Panc1 (cell line): ENCODE data around the gene NLRP9. TPM values are rescaled to one million over a fixed set of nuclear protein-coding genes. Genes with fewer than 3 reads are reported as not detected.

Source experiments
- ATAC-seq: fragments of 200-7000 bp; cut with Tn5 transposase; 2 replicates; pipeline ENCODE4 v1.9.1; 2020; ENCODE audit warnings: mild to moderate bottlenecking, moderate library complexity
- BruUV-seq: library from RNA; stranded (reverse); fragments of 400-500 nt; replicated peaks from 2 replicates; lab custom pipeline; 2021; lab: Mats Ljungman, UMichigan
- CTCF ChIA-PET: fragments of 300-600 bp; sonication (Branson Sonifier 250); formaldehyde crosslinking; loops from one replicate; lab custom pipeline; 2022; ENCODE audit warnings: antibody characterized with exemption; lab: Charles Lee
- POLR2A ChIA-PET: fragments of 300-600 bp; sonication (Branson Sonifier 250); formaldehyde crosslinking; loops from one replicate; lab custom pipeline; 2022; ENCODE audit warnings: antibody characterized with exemption; lab: Charles Lee
- DNase-seq: peaks from one replicate; pipeline ENCODE4 v3.0.0-alpha.2; 2010; ENCODE audit warnings: low read depth, low spot score
- H3K27ac ChIP-seq: 2 replicates; pipeline ENCODE4 v1.5.1; 2011; ENCODE audit warnings: mild to moderate bottlenecking, low read length, inconsistent platforms
- H3K27me3 ChIP-seq: fragments of 200-500 bp; sonication (Bioruptor generic); 2 replicates; pipeline ENCODE4 v1.6.0; 2014; ENCODE audit warnings: low read length, inconsistent platforms; ENCODE audit not compliant: control insufficient read depth, insufficient read depth
- H3K36me3 ChIP-seq: fragments of 200-500 bp; sonication (Bioruptor generic); 2 replicates; pipeline ENCODE4 v1.5.1; 2014; ENCODE audit warnings: inconsistent platforms, mild to moderate bottlenecking, low read length, moderate library complexity; ENCODE audit not compliant: control insufficient read depth, insufficient read depth
- H3K4me1 ChIP-seq: 2 replicates; pipeline ENCODE4 v1.5.1; 2011; ENCODE audit warnings: inconsistent platforms, mild to moderate bottlenecking, low read length, moderate library complexity; ENCODE audit not compliant: control insufficient read depth, insufficient read depth
- H3K4me3 ChIP-seq, 2 experiments: 2 replicates each; pipeline ENCODE4 v1.5.1; 2011 to 2012; ENCODE audit warnings: low read depth in 2 of 2, low read length in 2 of 2, mild to moderate bottlenecking in 2 of 2, inconsistent platforms in 1 of 2, moderate library complexity in 1 of 2
- H3K9me3 ChIP-seq: fragments of 200-500 bp; sonication (Bioruptor generic); 2 replicates; pipeline ENCODE4 v1.5.1; 2014; ENCODE audit warnings: low read depth, mild to moderate bottlenecking, inconsistent platforms, low read length, moderate library complexity; ENCODE audit not compliant: control insufficient read depth, insufficient read depth
- CTCF ChIP-seq: fragments of 450-650 bp; IDR thresholded peaks from 2 replicates; pipeline ENCODE4 v1.5.1; 2017; ENCODE audit warnings: mild to moderate bottlenecking
- POLR2AphosphoS5 ChIP-seq: IDR thresholded peaks from 2 replicates; pipeline ENCODE4 v1.6.1; 2012; ENCODE audit warnings: mild to moderate bottlenecking, low read depth, low read length, moderate library complexity
- REST ChIP-seq, 2 experiments: IDR thresholded peaks; 2 replicates each; pipeline ENCODE4 v1.6.1; 2011 to 2012; ENCODE audit warnings: low read depth in 2 of 2, control low read depth in 1 of 2, low read length in 1 of 2, mild to moderate bottlenecking in 1 of 2, moderate library complexity in 1 of 2; ENCODE audit not compliant: insufficient read depth in 1 of 2
- SIN3A ChIP-seq: IDR thresholded peaks from 2 replicates; pipeline ENCODE4 v1.6.1; 2012; ENCODE audit warnings: low read depth, mild to moderate bottlenecking, low read length, moderate library complexity, borderline replicate concordance; ENCODE audit not compliant: insufficient read depth
- TCF7L2 ChIP-seq: IDR thresholded peaks from 2 replicates; pipeline ENCODE4 v1.6.1; 2011; ENCODE audit warnings: mild to moderate bottlenecking, low read depth, low read length, inconsistent platforms
- in situ Hi-C: cut with HindIII; loops from 2 replicates; pipeline ENCODE4 v1.10.0; 2016; ENCODE audit warnings: low sequenced_read_pairs, low pct_unique_long_range_greater_than_20kb
- intact Hi-C: fragments of 100-400 bp; cut with micrococcal nuclease; formaldehyde crosslinking; loops from one replicate; pipeline ENCODE4 v1.10.0; 2022; ENCODE audit not compliant: unreplicated experiment
- total RNA-seq: library from RNA; stranded (reverse); gene quantifications from one replicate; pipeline ENCODE4 v1.2.1, GENCODE V29; 2021; ENCODE audit not compliant: unreplicated experiment

NLRP9 gene
- total RNA-seq, 1 experiment from 2014 or later: not detected

GRCh38 chr19:55711719-55712118 is 26.5 kb downstream of the NLRP9 start:
- ChIA-PET CTCF (no interaction called here), POLR2A (interaction anchor here (0.6 to 0.7 kb wide), 2 partner anchors 99 to 174 kb away, joined by 3 read pairs; no protein-coding TSS in a partner anchor)
- in situ Hi-C loops: no loop called here
- Histone ChIP-seq H3K4me3 (no peak overlapping the region), H3K27me3 (peaks cover 21% of the 10 kb centered on the region), H3K27ac (no peak overlapping the region), H3K9me3 (no peaks in the 10 kb centered on the region), H3K4me1 (no peaks in the 10 kb centered on the region), H3K36me3 (no peaks in the 10 kb centered on the region)
- no peak for TF ChIP-seq REST (IDR thresholded peaks at IDR 0.05; ENCODE audit: insufficient read depth in 1 of 2, low read depth in 2 of 2, low read length in 1 of 2)
- TF ChIP-seq POLR2AphosphoS5: no peak
- no peak for TF ChIP-seq CTCF
- no peak for TF ChIP-seq SIN3A
- no peak for TF ChIP-seq TCF7L2
- BruUV-seq: no TSS peak
- peak; percentile 20; the same call in 1 of the 2 replicates for ATAC-seq
- no peak for DNase-seq
- intact Hi-C loops: no loop called here

GRCh38 chr19:55705972-55706371 is 32.2 kb downstream of the NLRP9 start:
- DNase-seq (no peak), ATAC-seq (no peak)
- Histone ChIP-seq H3K4me1 (no peaks in the 10 kb centered on the region), H3K27me3 (no peaks in the 10 kb centered on the region), H3K9me3 (no peaks in the 10 kb centered on the region), H3K36me3 (no peaks in the 10 kb centered on the region), H3K4me3 (no peak overlapping the region), H3K27ac (no peak overlapping the region)
- intact Hi-C loops: loop anchor here (10.0 kb wide), 1 partner anchor 99 kb away; no protein-coding TSS in a partner anchor
- ChIA-PET POLR2A (interaction anchor here (0.7 kb wide), 1 partner anchor 28 kb away, joined by 3 read pairs; no protein-coding TSS in a partner anchor), CTCF (no interaction called here)
- TF ChIP-seq POLR2AphosphoS5 (0 out of 2 replicates have a peak, but pooled peaks have one; percentile 34), CTCF (no peak)
- BruUV-seq: no TSS peak
- in situ Hi-C loops: no loop called here
